HG02852 (cell line): ENCODE data around the gene SSTR5.

Experiments
- ATAC-seq: cut with Tn5 transposase; IDR thresholded peaks from one replicate; pipeline ENCODE4 v1.9.1; 2021; ENCODE audit warnings: mild to moderate bottlenecking, moderate library complexity; ENCODE audit not compliant: unreplicated experiment

Gene SSTR5

DNA sequence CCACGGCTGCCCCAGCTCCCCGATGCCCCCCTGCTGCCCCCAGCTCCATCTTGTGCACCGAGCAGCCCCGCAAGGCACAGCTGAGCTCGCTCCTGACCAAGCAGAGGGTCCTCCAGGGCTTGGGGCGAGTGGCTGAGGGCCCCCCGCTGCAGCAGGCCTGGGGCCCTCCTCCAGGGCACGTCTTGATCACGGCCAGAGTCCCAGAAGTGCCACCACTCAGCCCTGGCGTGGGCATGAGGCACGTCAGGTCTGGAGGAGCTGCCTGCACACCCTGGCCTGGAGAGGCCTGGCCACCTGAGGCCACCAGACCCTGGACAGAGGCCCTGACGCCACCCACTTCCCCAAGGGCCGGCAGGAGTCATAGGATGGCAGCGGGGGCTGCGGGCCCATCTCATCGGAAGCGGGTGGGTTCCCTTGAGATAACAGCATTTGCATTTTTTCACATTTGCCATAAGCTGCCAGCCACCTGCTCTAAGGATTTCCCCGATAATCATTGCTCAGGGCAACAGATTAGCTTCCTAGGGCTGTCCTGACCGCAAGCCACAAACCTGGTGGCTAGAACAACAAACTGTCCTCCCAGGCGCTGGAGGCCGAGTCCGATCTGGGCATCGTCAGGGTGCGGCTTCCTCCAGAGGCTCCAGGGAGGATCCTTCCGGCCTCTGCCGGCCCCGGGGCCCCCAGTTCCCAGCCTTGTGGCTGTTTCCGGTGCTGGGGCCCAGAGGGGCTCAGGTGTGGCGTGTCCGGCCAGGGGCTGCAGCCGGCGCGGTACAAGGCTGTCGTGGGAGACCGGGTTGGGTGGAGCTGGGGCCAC is 47.4 kb downstream of the SSTR5 start:
- ATAC-seq, result no peak

DNA sequence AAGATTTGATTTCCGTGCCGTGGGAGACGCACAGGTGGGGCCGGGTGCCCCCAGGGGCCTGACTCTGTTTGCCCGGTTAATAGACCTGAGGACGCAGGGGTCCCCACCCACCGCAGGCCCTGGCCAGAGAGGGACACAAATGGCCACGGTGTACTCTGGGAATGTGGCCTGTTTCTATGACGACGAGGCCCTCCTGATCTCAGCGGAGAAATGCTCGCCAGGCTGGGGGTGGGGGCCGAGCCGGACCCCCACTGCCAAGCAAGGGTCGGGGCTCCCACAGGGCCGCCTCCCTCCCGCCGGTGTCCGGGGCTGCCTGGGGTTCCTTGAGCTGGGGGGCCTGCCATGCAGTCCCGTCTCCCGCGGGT is 48.0 kb downstream of the SSTR5 start:
- ATAC-seq, result no peak

DNA sequence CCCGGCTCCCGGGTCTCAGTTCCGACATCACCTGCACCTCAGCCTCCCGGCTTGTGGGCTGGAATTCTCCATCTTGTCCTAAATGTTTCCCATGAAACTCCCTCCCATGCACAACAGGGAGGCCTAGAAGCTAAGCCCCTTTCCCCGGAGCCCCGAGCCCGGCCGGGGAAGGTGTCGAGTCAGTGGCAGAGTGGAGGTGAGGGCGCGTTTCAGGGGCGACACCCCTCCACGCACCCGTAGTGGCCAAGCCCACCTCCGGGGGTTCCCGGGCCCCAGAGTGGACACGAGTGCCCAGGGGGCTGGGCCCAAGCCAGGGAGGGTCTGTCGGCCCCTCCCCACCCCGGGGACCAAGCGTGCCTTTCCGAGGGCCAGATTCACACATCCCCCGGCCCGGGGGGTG is 48.5 kb downstream of the SSTR5 start:
- ATAC-seq, result no peak

DNA sequence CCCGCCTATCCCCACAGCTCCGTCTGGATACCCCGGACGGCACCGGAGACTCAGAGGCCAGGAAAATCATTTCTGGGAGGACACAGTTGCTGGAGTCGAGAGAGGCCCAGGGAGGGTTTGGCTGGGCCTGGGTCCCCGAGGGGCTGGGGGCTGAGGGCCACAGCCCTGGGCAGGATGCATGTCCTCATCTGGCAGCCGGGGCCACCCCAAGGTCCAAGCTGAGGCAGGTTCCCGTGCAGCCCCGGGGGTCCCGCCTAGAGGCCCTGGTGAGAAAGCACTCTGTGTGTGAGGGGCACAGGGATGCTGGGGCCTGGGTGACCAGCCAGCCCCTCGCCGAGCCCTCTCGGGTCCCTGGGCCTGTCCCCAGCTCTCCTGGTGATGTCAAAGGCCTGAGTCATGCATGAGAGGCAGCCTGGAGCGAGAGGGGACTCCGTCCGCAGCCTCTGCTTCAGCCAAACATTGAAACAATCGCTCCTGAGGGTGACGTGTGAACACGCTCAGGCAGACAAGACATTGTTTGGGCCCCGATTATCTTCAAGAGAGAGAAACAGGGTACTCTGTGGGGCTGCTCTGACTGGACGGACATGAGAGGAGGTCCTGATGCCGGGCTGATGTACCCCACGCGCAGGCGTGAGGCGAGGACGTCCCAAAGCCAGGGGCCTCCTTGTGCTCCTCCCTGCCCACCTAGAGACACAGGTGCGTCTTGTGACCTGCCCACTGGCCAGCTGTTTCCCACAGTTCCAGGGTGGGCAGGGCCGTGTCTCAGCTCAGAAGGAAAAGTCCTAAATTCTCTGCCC is 49.3 kb downstream of the SSTR5 start:
- no peak for ATAC-seq

DNA sequence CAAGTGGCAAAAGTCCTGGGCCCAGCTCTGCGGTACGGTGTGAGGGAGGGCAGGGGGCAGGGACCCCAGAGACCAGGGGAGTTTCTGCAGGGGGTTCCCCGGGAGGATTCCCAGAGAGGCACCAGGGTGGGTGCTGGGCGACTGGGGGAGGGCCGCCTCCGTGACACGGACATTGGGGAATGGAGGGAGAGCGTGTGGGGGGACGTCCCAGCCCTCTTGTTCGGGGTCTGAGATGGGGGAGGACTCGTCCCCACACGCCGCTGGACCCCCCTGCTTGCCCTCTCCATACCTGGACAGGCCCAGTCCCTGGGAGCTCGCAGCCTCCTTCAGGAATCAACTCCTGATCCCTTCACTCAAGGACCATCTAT is 49.8 kb downstream of the SSTR5 start:
- ATAC-seq, result no peak

DNA sequence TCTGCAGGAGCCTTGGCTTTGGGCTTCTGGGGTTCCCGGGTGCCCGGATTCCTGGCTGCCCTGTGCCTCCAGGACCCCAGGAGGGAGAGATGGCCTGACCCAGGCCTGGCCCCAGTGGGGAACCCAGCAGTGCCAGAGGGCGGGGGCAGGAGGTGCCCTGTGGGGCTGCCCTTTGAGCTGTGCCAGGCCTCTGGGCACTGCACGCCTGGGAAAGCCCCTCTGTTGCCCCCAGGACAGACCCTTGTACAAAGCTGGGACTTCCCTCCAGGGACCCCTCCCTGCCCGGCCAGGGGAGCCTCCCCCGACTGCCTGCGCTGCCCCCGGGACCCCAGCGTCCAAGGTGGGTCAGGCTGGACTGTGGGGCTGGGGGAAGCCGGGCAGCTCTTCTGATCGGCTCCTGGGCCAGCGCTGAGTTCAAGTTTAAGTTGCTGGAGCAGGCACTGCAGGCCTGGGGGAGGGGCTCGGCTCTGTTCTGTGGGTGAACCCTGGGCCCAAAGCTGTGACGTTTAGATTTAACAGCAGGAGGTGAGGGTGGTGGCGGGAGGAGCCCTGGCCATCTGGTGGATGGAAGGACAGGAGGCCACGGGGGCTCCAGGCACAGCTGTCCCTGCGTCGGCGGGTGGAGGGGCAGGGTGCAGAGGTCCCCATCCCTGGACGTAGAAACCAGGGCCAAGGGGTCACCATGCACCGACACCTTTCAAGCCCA is 51.1 kb downstream of the SSTR5 start:
- no peak for ATAC-seq

DNA sequence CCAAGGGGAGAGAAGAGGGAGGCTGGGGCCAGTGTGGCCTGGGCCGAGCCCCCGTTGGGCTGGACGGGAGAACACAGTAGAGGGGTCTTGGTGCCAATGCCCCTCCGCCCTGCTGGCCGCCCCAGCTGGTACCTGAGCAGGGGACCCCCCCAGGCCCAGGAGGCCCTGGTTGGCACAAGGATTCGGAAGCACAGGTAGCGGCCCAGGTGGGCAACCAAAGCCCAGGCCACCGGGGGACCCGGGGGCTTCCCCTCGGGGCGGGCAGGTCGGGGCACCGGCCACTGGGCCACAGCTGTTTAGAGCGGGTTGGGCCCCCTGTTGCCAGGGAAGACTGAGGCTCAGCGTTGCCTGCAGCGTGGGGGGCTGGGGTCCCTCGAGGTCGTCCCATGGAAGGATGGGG is 51.7 kb downstream of the SSTR5 start:
- ATAC-seq, result no peak

DNA sequence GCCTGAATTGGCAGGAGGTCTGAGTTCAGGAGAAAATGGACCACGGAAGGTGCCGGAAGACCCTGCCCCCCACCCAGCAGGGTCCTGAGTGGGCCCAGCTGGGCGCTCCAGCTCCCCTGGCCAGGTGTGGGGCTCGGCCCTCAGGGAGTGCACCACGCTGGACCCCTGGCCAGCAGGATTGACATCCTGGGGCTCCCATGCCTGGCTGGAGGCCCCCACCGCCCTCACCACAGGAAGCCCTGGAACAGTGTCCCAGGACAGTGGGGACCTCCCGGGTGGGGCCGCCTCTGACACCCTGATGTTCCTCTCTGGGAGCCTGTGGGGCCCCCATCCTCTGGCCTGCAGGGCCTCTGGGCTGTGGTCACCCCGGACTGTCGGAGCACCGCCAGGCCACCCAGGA is 52.2 kb downstream of the SSTR5 start:
- ATAC-seq, result no peak

DNA sequence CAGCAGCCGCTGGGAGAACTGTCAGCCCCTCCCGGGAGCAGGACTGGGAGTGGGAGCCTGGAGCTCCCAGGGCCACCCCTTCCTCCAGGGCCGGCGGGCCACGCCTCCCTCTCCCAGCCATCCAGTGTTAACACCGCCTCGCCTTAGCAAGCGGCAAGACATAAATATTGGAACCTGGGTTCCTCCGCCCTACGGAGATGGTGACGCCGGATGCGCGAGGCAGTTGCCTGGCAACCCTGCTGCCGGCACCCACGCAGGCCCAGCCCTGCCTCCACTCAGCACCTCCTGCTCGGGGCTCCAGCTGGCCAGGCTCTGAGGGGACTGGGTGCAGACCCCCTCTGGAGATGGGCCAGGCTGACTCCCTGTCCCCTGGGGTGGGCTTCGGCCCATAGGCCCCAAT is 52.9 kb downstream of the SSTR5 start:
- ATAC-seq, result no peak

DNA sequence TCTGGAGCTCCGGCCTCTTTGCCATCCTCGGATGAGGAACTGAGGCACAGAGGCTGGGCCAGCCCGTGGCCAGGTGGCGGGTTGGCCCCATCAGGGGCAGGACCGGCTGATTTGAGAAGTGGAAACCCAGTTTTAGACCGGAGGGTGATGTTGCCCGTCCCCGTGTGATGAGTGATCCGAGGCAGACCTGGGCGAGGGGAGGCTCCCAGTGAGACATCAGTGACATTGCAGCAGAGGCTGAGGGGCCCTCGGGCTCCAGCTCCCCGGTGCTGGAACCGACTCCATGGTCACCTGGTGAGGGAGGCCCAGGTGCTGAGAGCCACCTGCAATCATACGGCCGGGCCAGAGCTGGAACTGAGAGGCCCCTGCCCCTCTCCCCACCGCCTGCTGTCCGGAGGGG is 53.5 kb downstream of the SSTR5 start:
- ATAC-seq, result no peak

DNA sequence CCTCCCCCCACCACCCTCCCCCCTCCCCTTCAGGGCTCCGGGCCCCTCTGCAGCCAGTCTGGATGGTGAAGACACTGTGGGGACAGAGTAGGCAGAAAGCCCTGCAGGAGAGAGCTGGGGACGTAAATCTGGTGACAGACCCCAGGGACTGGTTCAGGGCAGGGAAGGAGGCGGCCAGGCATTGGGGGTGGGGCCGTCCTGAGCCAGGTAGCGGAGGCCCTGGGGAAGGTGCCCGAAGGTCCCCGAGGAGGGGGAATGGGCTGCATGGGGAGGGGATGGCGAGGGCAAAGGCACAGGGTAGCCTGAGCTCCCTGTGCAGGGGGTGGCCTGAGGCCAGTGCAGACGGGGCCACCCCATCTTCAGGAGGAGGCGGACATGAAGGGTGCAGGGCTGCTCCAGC is 54.0 kb downstream of the SSTR5 start:
- ATAC-seq, result no peak

DNA sequence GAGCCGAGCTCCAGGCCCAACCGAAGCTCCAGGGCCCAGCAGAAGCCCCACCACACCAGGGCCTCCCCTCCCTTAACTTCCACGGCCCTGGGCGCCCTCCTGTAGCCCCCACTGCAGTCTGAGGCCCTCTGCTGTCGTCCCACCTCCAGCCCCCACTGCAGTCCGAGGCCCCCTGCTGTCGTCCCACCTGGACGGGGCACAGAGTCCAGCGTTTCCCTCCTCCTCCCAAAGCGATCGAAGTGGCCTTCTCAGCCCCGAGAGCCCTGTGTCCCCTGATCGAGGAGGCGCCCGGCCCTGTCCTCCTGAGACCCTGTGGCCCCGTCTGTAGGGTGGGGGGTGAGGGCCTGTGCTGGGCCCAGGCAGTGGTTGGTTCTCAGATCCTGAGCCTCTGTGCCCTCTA is 54.6 kb downstream of the SSTR5 start:
- no peak for ATAC-seq

DNA sequence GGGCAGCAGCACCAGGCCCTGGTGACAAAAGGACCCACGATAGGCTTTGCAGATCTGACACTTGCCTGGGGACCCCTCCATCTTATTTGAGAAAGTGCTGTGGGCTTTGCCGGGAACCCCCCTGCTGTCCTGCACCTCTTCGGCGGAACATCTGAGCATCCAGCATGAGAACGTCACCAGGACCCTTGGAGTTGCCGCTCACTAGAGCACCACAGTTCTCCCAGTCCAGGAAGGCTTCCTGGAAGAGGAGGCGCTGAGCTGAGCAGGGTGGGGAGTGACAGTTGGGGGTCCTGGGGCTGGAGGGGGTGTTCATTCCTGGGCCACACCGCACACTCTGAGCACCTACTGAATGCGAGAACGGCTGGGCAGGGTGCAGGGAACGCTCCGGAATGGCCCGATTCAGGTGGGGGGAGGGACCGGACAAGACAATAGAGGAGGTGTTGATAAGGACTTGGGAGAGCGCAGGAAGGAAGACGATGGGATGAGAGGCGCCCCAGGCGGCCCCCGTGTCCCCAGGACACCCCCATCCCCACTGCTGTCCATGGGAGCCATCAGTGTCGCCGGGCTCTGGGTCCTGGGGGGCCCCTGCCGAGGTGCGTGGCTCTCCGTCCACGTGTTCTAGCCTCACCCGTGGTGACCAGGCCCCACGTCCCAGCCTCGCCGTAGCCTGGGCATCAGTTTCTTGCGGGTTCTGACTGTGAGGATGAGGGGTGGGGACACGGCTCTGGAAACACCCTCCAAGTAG is 55.6 kb downstream of the SSTR5 start:
- ATAC-seq, result no peak

DNA sequence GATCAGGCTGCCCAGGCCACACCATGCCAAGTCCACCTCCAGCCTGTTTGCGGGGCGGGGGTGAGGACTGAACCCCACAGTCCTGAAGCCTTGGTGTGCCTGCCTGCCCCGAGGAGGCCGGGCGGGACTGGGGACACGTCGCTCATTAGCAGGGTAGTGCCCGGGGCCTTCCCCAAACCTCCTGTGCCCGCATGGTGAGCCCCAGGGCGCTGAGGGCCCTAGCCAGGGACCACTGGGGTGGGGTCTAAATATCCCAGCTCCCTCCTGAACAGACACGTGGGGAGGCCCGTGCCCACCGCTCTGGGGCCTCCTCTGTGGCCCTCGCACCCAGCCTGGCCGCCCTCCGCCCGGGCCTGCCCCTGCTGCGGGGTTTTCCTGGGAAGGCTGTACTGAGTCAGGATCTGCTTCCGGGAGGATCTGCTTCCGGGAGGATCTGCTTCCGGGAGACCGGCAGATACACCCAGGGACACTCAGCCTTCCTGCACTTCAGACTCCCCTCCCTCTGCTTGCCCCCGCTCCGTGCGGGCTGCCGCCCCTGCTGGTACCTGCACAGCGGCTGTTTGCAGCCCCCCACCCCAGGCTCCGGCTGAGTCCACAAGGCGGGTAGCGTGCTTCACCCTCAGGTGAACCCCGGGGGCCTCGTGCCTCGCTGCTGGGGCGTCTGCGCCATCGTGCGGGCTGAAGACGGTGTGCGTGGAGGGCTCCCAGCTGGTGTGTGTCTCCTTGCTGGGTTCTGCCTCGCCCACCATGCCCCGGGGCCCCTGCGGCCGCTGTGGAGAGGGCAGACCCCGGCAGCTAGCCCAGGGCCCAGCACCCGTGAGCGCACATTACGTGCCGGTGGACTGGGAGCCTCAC is 56.8 kb downstream of the SSTR5 start:
- no peak for ATAC-seq

DNA sequence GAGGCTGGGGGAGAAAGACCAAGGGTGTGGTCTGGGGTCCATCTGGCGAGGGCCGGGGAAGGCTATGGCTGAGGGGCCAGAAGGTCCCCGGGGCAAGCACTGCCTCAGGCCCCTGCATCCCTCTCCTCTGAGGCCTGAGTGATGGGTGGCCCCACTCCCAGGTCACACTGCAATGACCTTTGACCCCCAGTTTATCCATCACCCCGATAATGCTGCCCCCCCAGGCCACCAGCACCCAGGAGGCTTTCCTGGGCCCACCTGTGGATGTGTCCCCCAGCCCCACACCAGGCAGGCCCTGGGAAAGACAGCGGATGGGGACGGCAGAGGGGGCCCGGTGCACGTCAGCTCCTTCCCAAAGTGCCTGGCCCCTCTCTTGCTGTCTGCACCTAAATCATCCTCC is 57.8 kb downstream of the SSTR5 start:
- ATAC-seq, result no peak
